ENCODE data around the gene A4GALT. TPM values are rescaled to one million over a fixed set of nuclear protein-coding genes. Genes with fewer than 3 reads are reported as not detected.

A4GALT gene
- total RNA-seq, 1 donor from 2014 or later: 14.3 TPM

GRCh38 chr22:42648017-42648367 is 72.7 kb downstream of the A4GALT start:
- peak; percentile 8 for ATAC-seq

- ATAC-seq: peak; percentile 20
Observed at GRCh38 chr22:42646569-42647525, 73.8 kb downstream of the A4GALT start.

GRCh38 chr22:42645938-42646568 is 74.6 kb downstream of the A4GALT start:
- peak; percentile 6 for ATAC-seq

- no peak for ATAC-seq
Observed at GRCh38 chr22:42645341-42645937, 75.2 kb downstream of the A4GALT start.

- no peak for ATAC-seq
Observed at GRCh38 chr22:42644422-42645340, 76.0 kb downstream of the A4GALT start.

- no peak for ATAC-seq
Observed at GRCh38 chr22:42643634-42644421, 76.8 kb downstream of the A4GALT start.

GRCh38 chr22:42642806-42643633 is 77.7 kb downstream of the A4GALT start:
- ATAC-seq: no peak

Other genes starting within 250 kb of the A4GALT start
- gene RRP7A, start 201.1 kb downstream of the A4GALT start, total RNA-seq: 27.3 TPM
- gene SERHL2, start 166.9 kb downstream of the A4GALT start, total RNA-seq: 2.8 TPM
- gene POLDIP3, start 106.0 kb downstream of the A4GALT start, total RNA-seq: 43.9 TPM
- 0.68 TPM for gene ATP5MGL, start 80.3 kb downstream of the A4GALT start, total RNA-seq
- 101 TPM for gene CYB5R3, start 71.5 kb downstream of the A4GALT start, total RNA-seq
- gene ARFGAP3, start 136.4 kb upstream of the A4GALT start, total RNA-seq: 18.9 TPM

All from esophagus mucosa (tissue), 1 donor.